H7 (cell line): ENCODE results near the gene COL8A2. TPM values are rescaled to one million over a fixed set of nuclear protein-coding genes. Genes with fewer than 3 reads are reported as not detected.
A peak's percentile ranks its signal among the peaks of the same experiment; 100 is the strongest.
"Not testable (repeated sequence)": the region's sequence is repeated elsewhere in the genome, so short reads cannot be mapped to it uniquely, and the experiment has no call there.

Source experiments
- DNase-seq: peaks from one replicate; pipeline ENCODE4 v3.0.0; 2012
- H3K27me3 ChIP-seq: 2 replicates; pipeline ENCODE4 v1.6.0; 2011; ENCODE audit warnings: mild to moderate bottlenecking, low read length; ENCODE audit not compliant: control insufficient read depth, insufficient read depth
- H3K36me3 ChIP-seq: replicated peaks from 2 replicates; pipeline ENCODE4 v1.5.1; 2011; ENCODE audit warnings: low read length; ENCODE audit not compliant: control insufficient read depth, insufficient read depth
- H3K4me3 ChIP-seq: 2 replicates; pipeline ENCODE4 v1.5.1; 2011; ENCODE audit warnings: low read depth, mild to moderate bottlenecking, control low read depth, low read length, moderate library complexity; ENCODE audit not compliant: insufficient read depth
- total RNA-seq: library from RNA; depleted of rRNA; stranded (reverse); fragments of >200 nt; shearing (Covaris generic); gene quantifications from 2 replicates; pipeline ENCODE4 v1.2.3, GENCODE V29; 2014

COL8A2 gene
- total RNA-seq, 1 experiment from 2014 or later = 1.6 TPM

DNA sequence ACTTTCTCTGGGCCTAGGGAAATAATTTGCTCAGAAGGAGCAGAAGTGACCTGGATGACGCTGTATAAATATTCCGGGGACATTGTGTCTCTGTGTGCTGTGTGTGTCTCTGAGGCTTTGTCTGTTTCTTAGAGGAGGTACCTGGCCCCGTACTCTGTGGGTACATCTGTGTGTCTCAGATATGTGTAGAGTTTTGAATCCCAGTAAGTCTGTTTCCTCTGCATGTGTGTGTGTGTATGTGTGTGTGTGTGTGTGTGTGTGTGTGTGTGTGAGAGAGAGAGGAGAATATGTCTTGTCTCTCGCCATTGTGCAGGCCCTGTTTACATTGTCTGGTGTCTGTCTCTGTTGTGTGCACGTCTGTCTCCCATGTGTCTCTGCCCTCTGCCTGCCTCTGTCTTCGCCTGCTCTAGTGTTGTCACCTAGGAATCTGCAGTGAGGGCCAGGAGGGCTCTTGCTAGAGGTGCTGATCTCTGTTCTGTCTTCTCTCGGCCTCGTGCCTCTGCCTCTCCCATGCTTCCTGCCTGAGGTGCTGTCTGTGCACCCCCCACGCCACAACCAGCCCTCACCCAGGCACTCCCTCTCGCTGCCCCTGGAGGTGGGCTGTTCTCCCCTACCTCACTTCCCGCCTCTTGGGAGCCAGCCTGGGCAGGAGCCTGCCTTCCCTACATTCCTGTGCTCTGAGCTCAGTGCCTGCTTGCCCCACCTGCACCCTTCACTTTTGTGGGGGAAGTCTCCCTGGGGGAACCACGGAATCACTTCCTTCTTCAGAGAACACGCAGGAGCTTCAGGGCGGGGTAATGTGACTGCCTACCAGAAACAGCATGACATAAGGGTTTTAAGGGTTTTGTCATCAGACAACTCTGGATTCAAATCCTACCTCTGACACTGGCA, 36.9 kb upstream of the COL8A2 start:
- no peak for DNase-seq
- Histone ChIP-seq H3K36me3 (peaks cover 1% of the 10 kb centered on the region; the same call in 1 of the 2 replicates), H3K4me3 (no peak overlapping the region), H3K27me3 (no peaks in the 10 kb centered on the region)

GRCh38 chr1:36160949-36161485, 36.0 kb upstream of the COL8A2 start:
- Histone ChIP-seq H3K36me3 (peaks cover 1% of the 10 kb centered on the region; the same call in 1 of the 2 replicates), H3K27me3 (no peaks in the 10 kb centered on the region), H3K4me3 (peak overlapping the region; percentile 52)
- DNase-seq = peak; percentile 93

GRCh38 chr1:36160388-36160948, 35.4 kb upstream of the COL8A2 start:
- H3K4me3 ChIP-seq = peak overlapping the region; percentile 52; the same call in 1 of the 2 replicates
- DNase-seq = no peak
- H3K36me3 ChIP-seq = peaks cover 1% of the 10 kb centered on the region; the same call in 1 of the 2 replicates
- H3K27me3 ChIP-seq = peaks cover under 1% of the 10 kb centered on the region; the same call in 1 of the 2 replicates

DNA sequence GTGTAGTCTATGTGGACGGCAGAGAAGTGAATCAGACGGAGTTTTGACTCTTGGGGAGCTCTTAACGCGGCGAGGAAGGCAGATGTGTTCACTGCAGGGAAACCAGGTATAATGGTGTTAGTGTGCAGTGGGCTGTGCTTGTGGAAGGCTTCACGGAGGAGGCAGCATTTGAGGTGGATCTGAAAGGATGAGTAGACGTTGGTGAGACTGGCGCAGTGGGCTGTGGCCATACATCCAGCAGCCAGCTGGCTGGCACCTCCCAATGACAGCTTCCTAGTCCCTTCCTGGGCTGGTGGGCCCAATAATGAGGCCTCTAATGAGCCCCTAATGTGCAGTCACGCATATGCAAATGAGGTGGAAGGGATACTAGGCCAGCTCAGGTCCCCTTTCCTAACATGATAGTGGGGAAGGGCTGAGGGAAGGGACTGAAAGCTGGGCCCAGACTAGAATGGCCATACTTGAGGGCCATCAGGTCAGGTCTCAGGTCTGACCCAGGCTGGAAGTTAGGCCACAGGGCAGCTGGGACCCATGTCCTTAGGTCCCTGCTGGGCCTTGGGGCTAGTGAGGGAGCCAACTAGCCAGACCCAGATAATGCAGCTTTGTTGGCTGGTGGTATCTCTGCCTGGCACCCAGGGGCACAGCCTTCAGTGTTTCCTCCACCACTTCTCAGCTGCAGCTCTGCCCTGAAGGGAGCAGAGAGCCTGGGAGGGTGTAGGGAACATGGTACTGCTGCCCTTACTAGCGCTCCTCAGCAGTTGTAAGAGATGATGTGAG, 34.8 kb upstream of the COL8A2 start:
- no peak for DNase-seq
- H3K4me3 ChIP-seq = no peak overlapping the region
- peaks cover 1% of the 10 kb centered on the region; the same call in 1 of the 2 replicates for H3K36me3 ChIP-seq
- H3K27me3 ChIP-seq = peaks cover 6% of the 10 kb centered on the region

DNA sequence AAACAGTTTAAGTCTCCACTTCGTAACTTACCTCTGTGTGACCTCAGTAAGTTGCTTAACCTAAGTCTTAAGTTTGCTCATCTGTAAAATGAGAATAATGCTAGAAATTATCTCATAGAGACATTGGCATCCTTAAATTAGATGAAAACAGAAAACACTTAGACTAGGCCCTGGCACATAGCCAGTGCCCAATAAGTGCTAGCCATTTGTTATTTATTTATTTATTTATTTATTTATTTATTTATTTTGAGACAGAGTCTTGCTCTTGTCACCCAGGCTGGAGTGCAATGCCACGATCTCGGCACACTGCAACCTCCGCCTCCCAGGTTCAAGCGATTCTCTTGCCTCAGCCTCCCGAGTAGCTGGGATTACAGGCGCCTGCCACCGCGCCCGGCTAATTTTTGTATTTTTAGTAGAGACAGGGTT, 33.8 kb upstream of the COL8A2 start:
- peaks cover 14% of the 10 kb centered on the region for H3K27me3 ChIP-seq
- not testable (repeated sequence) for H3K4me3 ChIP-seq

DNA sequence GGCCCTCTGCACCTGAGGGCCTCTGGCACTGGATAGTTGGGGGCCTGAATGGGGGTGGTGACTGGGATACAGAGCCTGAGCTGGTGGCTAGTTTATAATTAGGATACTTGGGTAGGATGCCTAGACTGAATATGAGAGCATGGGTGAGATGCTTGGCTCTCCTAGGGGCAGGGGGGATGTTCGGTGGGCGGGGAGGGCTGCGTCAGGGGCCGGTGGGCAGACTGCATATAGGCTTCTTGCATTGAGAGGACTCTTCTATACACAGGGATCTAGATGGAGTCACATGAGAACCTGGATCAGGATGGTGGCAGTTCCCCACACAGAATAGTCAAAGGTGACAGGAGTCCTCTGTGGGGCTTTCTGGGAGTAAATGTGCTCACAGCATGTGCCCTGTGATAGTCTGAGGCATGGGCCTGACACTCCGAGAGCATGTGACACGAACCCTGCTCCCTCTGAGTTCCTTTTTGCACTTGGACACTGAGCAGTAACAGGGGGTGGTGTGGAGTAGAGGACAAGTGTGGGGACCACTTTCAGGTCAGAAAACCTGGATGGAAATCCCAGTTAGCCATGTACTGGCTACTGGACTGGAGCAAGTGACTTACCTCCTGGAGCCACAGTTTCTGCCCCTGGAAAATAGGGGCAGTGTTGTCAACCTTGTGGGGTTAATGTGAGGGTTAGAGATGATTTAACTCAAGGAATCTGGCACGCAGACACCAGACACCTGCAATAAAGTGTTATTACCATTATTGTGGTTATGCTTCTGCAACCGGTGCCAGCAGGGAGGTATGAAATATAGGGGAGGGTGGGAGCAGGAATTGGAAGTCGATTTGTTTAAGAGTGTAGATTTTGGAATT, 33.2 kb upstream of the COL8A2 start:
- H3K36me3 ChIP-seq = peaks cover 1% of the 10 kb centered on the region; the same call in 1 of the 2 replicates
- no peak overlapping the region; the same call in 1 of the 2 replicates for H3K4me3 ChIP-seq
- DNase-seq = no peak
- H3K27me3 ChIP-seq = peaks cover 21% of the 10 kb centered on the region

More for the DNA sequence above, 33.8 kb upstream of the COL8A2 start:
- DNase-seq, H3K36me3 ChIP-seq: not testable (repeated sequence)

DNA sequence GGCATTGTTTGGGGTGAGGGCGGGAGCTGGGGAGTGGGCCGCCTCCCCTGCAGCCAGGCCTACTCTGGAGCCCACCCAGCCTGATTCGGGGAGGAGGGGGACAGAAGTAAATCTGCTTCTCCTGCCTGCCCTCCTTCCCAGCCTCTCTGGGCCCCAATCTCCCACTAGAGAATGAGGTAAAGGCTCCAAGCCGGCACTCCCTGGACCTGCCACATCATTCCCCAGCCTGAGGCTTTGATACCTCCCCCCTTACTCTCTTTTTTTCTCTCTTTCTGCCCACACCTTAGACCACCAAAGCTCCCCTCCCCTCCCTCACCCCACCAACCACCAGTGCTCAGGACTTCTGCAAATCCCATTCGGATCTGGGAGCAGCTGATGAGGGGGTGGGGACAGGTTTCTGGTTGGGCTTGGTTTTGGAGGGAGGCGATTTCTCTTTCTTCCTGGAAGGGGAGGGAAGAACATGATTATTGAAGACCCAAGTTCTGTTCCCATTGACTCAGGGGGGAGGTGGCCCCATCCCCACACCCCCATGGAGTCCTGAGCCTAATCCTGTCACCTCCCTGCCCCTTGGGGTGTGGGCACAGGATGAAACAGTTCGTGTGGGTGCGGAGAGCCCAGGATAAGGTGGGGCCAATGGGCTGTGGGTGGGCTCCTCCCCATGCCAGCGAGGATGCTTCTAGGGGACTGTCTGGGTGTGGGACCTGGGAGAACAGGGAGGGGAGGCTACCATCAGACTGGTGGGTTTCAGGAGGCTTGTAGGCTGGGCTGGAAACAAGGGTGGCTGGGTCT, 32.3 kb upstream of the COL8A2 start:
- H3K4me3 ChIP-seq = peak overlapping the region; percentile 89
- H3K36me3 ChIP-seq = peaks cover 1% of the 10 kb centered on the region; the same call in 1 of the 2 replicates
- DNase-seq = peak; percentile 79
- H3K27me3 ChIP-seq = peaks cover 26% of the 10 kb centered on the region

DNA sequence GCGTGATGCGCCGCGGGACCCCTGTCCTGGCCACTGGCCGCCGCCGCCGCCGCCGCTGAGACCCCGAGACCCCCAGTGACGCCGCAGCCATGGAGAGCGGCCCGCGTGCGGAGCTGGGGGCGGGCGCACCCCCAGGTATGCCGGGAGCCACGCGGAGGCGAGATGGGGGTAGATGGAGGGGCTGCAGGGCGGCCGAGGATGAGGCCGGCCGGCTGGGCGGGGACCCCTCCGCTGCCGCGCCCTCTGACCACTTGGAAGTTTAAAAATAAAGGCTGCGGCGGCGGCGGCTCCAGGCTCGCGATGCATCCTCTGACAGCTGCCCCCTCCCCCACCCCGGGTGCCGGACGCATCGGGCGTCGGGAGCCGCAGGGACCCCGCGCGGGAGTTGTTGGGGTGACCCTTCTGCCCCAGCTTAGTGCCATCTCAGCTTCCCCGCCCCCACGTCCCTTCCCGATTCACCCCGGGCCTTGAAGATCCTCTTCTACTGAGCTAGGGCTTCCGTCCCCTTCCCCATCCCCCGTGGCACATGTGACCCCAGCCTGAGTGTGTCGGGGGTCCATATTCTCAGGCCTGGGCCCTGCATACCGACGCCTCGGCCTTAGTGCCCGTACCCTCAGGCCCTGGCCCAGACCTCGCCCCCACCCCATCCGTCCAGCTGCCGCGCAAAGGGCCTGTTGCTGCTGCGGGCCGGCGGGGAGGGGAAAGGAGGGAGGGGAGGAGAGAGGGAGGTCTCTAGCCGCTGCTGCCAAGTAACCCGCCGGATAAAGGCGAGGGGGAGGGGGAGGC, 31.5 kb upstream of the COL8A2 start:
- Histone ChIP-seq H3K4me3 (peak overlapping the region; percentile 89), H3K36me3 (peaks cover 1% of the 10 kb centered on the region; the same call in 1 of the 2 replicates), H3K27me3 (peaks cover 27% of the 10 kb centered on the region)
- DNase-seq = peak; percentile 96

GRCh38 chr1:36155408-36156328, 30.6 kb upstream of the COL8A2 start, which contains the start of gene MAP7D1:
MAP7D1 (plus strand) TSS chr1:36156160; CDS start chr1:36156418, 258 bp downstream.
- peak; percentile 95 for DNase-seq
- Histone ChIP-seq H3K4me3 (peak within 1 kb of the TSS; percentile 89), H3K27me3 (peaks cover 28% of the 10 kb centered on the region), H3K36me3 (peaks cover 1% of the 10 kb centered on the region; the same call in 1 of the 2 replicates)

- Histone ChIP-seq H3K4me3 (peak overlapping the region; percentile 89), H3K36me3 (peaks cover 1% of the 10 kb centered on the region; the same call in 1 of the 2 replicates), H3K27me3 (peaks cover 28% of the 10 kb centered on the region)
- DNase-seq = peak; percentile 73
Observed at GRCh38 chr1:36154765-36155407, 29.9 kb upstream of the COL8A2 start.

- no peak overlapping the region for H3K4me3 ChIP-seq
- H3K36me3 ChIP-seq = no peaks in the 10 kb centered on the region; the same call in 1 of the 2 replicates
- H3K27me3 ChIP-seq = peaks cover 28% of the 10 kb centered on the region
Observed at GRCh38 chr1:36154335-36154734, 29.3 kb upstream of the COL8A2 start.

More at GRCh38 chr1:36154335-36154734, 29.3 kb upstream of the COL8A2 start:
- no peak for DNase-seq
